H1 (cell line): ENCODE measurements around the gene HOXD10. TPM values are rescaled to one million over a fixed set of nuclear protein-coding genes. Genes with fewer than 3 reads are reported as not detected.
A peak's percentile ranks its signal among the peaks of the same experiment; 100 is the strongest.

Experiments used
- CTCF ChIA-PET: fragments of 300-600 bp; sonication (Branson Sonifier 250); formaldehyde crosslinking; loops from one replicate; lab custom pipeline; 2021; ENCODE audit not compliant: partially characterized antibody; lab: Charles Lee
- POLR2A ChIA-PET: fragments of 300-600 bp; sonication (Branson Sonifier 250); formaldehyde crosslinking; loops from one replicate; lab custom pipeline; 2021; ENCODE audit warnings: inconsistent platforms; ENCODE audit not compliant: partially characterized antibody; lab: Charles Lee
- DNase-seq, 2 experiments: peaks; one replicate each; pipeline versions ENCODE4 v3.0.0 to v3.0.0-alpha.2; 2010 to 2022; ENCODE audit warnings: low spot score in 2 of 2, low read depth in 1 of 2, mixed read lengths in 1 of 2
- FAIRE-seq: peaks from 2 replicates; lab custom pipeline; 2011; peaks lifted over from hg19 to GRCh38; lab: Jason Lieb, UNC
- H2AFZ ChIP-seq: 2 replicates; pipeline ENCODE4 v1.8.1; 2012; ENCODE audit warnings: low read length, inconsistent platforms
- H2AK5ac ChIP-seq: 2 replicates; pipeline ENCODE4 v1.6.1; 2013; ENCODE audit warnings: low read depth, low read length
- H2BK120ac ChIP-seq: replicated peaks from 2 replicates; pipeline ENCODE3; 2013; ENCODE audit warnings: low read depth, low read length, inconsistent platforms
- H2BK12ac ChIP-seq: 2 replicates; pipeline ENCODE4 v1.6.1; 2013; ENCODE audit warnings: low read depth, low read length
- H2BK15ac ChIP-seq: 2 replicates; pipeline ENCODE4 v1.6.1; 2013; ENCODE audit warnings: low read length
- H2BK20ac ChIP-seq: 2 replicates; pipeline ENCODE4 v1.6.1; 2013; ENCODE audit warnings: low read length
- H2BK5ac ChIP-seq: 2 replicates; pipeline ENCODE4 v1.6.1; 2013; ENCODE audit warnings: low read depth, low read length
- H3K14ac ChIP-seq: 2 replicates; pipeline ENCODE4 v1.6.1; 2013; ENCODE audit warnings: inconsistent platforms; ENCODE audit not compliant: insufficient read length
- H3K18ac ChIP-seq: 2 replicates; pipeline ENCODE4 v1.6.1; 2013; ENCODE audit warnings: low read length; ENCODE audit errors: extremely low read depth
- H3K23ac ChIP-seq: 2 replicates; pipeline ENCODE4 v1.6.1; 2013; ENCODE audit warnings: inconsistent platforms; ENCODE audit not compliant: insufficient read length
- H3K23me2 ChIP-seq: 2 replicates; pipeline ENCODE4 v1.6.1; 2013; ENCODE audit warnings: low read depth, low read length
- H3K27ac ChIP-seq: 2 replicates; pipeline ENCODE4 v1.6.1; 2011; ENCODE audit warnings: low read depth, low read length, inconsistent platforms
- H3K27me3 ChIP-seq, 4 experiments: replicated peaks in 1 of 4; 1 replicate in 1 of 4; 2 replicates in 3 of 4; pipeline versions ENCODE4 v1.6.1 to v1.8.1; 2011 to 2013; ENCODE audit warnings: low read length in 3 of 4, mild to moderate bottlenecking in 3 of 4, inconsistent platforms in 2 of 4, mixed read lengths in 2 of 4, moderate library complexity in 1 of 4; ENCODE audit not compliant: control insufficient read depth in 3 of 4, insufficient read depth in 3 of 4; ENCODE audit errors: extremely low read depth in 1 of 4
- H3K36me3 ChIP-seq, 4 experiments: 2 replicates each; pipeline versions ENCODE4 v1.6.1 to v1.8.1; 2011 to 2013; ENCODE audit warnings: mild to moderate bottlenecking in 4 of 4, low read length in 3 of 4, moderate library complexity in 2 of 4, control low read depth in 1 of 4, inconsistent platforms in 1 of 4; ENCODE audit not compliant: insufficient read depth in 4 of 4, control insufficient read depth in 2 of 4
- H3K4ac ChIP-seq: replicated peaks from 2 replicates; pipeline ENCODE3; 2013; ENCODE audit warnings: low read length, low read depth, mixed read lengths, inconsistent platforms; ENCODE audit not compliant: insufficient read length
- H3K4me1 ChIP-seq, 4 experiments: replicated peaks in 1 of 4; 1 replicate in 1 of 4; 2 replicates in 3 of 4; pipeline versions ENCODE4 v1.6.1 to v1.8.1; 2011 to 2013; ENCODE audit warnings: low read length in 3 of 4, inconsistent platforms in 2 of 4, mixed read lengths in 1 of 4; ENCODE audit not compliant: insufficient read depth in 4 of 4, control insufficient read depth in 3 of 4
- H3K4me2 ChIP-seq, 2 experiments: 2 replicates each; pipeline versions ENCODE4 v1.6.1 to v1.8.1; 2011 to 2013; ENCODE audit warnings: low read depth in 2 of 2, low read length in 2 of 2, control low read depth in 1 of 2, inconsistent platforms in 1 of 2, mild to moderate bottlenecking in 1 of 2; ENCODE audit not compliant: insufficient read depth in 1 of 2
- H3K4me3 ChIP-seq, 4 experiments: fragments of 200-600, 300-600 bp in 1 of 4; sonication (generic), shearing (Covaris generic), sonication (Bioruptor Twin) in 1 of 4; 2 replicates each; pipeline versions ENCODE4 v1.5.1 to v1.8.1; 2011 to 2016; ENCODE audit warnings: low read length in 4 of 4, low read depth in 3 of 4, control low read depth in 2 of 4, inconsistent platforms in 2 of 4, mild to moderate bottlenecking in 2 of 4, mixed read lengths in 1 of 4, moderate library complexity in 1 of 4; ENCODE audit not compliant: insufficient read depth in 2 of 4; ENCODE audit errors: extremely low read depth in 1 of 4
- H3K56ac ChIP-seq: replicated peaks from 2 replicates; pipeline ENCODE3; 2013; ENCODE audit warnings: low read depth, mild to moderate bottlenecking, mixed read lengths, low read length, inconsistent platforms; ENCODE audit not compliant: insufficient read length
- H3K79me1 ChIP-seq: 2 replicates; pipeline ENCODE4 v1.6.1; 2013; ENCODE audit warnings: low read depth, low read length, control low read depth
- H3K79me2 ChIP-seq, 2 experiments: 2 replicates each; pipeline versions ENCODE4 v1.6.1 to v1.8.1; 2012 to 2013; ENCODE audit warnings: low read length in 2 of 2, mild to moderate bottlenecking in 2 of 2, inconsistent platforms in 1 of 2; ENCODE audit not compliant: insufficient read depth in 2 of 2, control insufficient read depth in 1 of 2
- H3K9ac ChIP-seq, 4 experiments: replicated peaks in 1 of 4; 1 replicate in 1 of 4; 2 replicates in 3 of 4; pipeline versions ENCODE4 v1.6.1 to v1.8.1; 2011 to 2013; ENCODE audit warnings: low read depth in 3 of 4, low read length in 3 of 4, control low read depth in 2 of 4, mild to moderate bottlenecking in 2 of 4, moderate library complexity in 2 of 4, inconsistent platforms in 1 of 4; ENCODE audit errors: extremely low read depth in 1 of 4
- H3K9me3 ChIP-seq, 2 experiments: 2 replicates each; pipeline versions ENCODE4 v1.6.1 to v1.8.1; 2012 to 2013; ENCODE audit warnings: mild to moderate bottlenecking in 2 of 2, moderate library complexity in 2 of 2, control low read depth in 1 of 2, inconsistent platforms in 1 of 2, low read depth in 1 of 2, low read length in 1 of 2, mixed read lengths in 1 of 2; ENCODE audit not compliant: insufficient read depth in 2 of 2
- H4K20me1 ChIP-seq, 2 experiments: replicated peaks in 1 of 2; 2 replicates each; pipeline versions ENCODE3 to v1.8.1; 2011 to 2013; ENCODE audit warnings: inconsistent platforms in 2 of 2, low read length in 2 of 2, mild to moderate bottlenecking in 1 of 2; ENCODE audit not compliant: insufficient read depth in 2 of 2, control insufficient read depth in 1 of 2
- H4K5ac ChIP-seq: 2 replicates; pipeline ENCODE4 v1.6.1; 2013; ENCODE audit warnings: low read length, low read depth, mixed read lengths, inconsistent platforms; ENCODE audit not compliant: insufficient read length
- H4K8ac ChIP-seq: 2 replicates; pipeline ENCODE4 v1.8.0; 2013; ENCODE audit warnings: mild to moderate bottlenecking, moderate library complexity, low read length, inconsistent platforms; ENCODE audit not compliant: insufficient read depth; ENCODE audit errors: extremely low read depth
- H4K91ac ChIP-seq: replicated peaks from 2 replicates; pipeline ENCODE3; 2013; ENCODE audit warnings: low read length, mixed read lengths, inconsistent platforms; ENCODE audit not compliant: insufficient read length
- BACH1 ChIP-seq: IDR thresholded peaks from 2 replicates; pipeline ENCODE4 v1.6.1; 2012; ENCODE audit warnings: low read length, improper control_type of control experiment
- CHD2 ChIP-seq: IDR thresholded peaks from 2 replicates; pipeline ENCODE4 v1.6.1; 2012; ENCODE audit warnings: low read length, improper control_type of control experiment
- EZH2 ChIP-seq: fragments of 200-600 bp; sonication (generic); IDR thresholded peaks from 2 replicates; pipeline ENCODE4 v1.7.1; 2012; ENCODE audit warnings: low read depth, mild to moderate bottlenecking, moderate library complexity, low read length, inconsistent platforms; ENCODE audit not compliant: severe bottlenecking
- GABPA ChIP-seq: IDR thresholded peaks from 2 replicates; pipeline ENCODE4 v1.6.1; 2011; ENCODE audit warnings: mild to moderate bottlenecking, low read length, moderate library complexity, borderline replicate concordance; ENCODE audit not compliant: insufficient read depth
- GTF2F1 ChIP-seq: IDR thresholded peaks from 2 replicates; pipeline ENCODE4 v1.6.1; 2012; ENCODE audit warnings: low read depth, low read length, improper control_type of control experiment, borderline replicate concordance
- HDAC2 ChIP-seq, 2 experiments: fragments of 300-600 bp in 1 of 2; sonication (generic) in 1 of 2; IDR thresholded peaks; 2 replicates each; pipeline ENCODE4 v1.6.1; 2011 to 2012; ENCODE audit warnings: low read depth in 2 of 2, low read length in 2 of 2, mild to moderate bottlenecking in 2 of 2, moderate library complexity in 2 of 2, borderline replicate concordance in 1 of 2, inconsistent platforms in 1 of 2
- RBBP5 ChIP-seq: IDR thresholded peaks from 2 replicates; pipeline ENCODE4 v1.7.1; 2012; ENCODE audit warnings: low read depth, mild to moderate bottlenecking, inconsistent platforms, low read length, moderate library complexity, borderline replicate concordance
- RNF2 ChIP-seq: fragments of 200-900, 300-1000 bp; sonication (generic); IDR thresholded peaks from 2 replicates; pipeline ENCODE4 v1.7.1; 2016; ENCODE audit warnings: borderline replicate concordance, low read depth, mild to moderate bottlenecking, antibody characterized with exemption, low read length; ENCODE audit not compliant: poor library complexity, severe bottlenecking; ENCODE audit errors: missing control alignments
- YY1 ChIP-seq: IDR thresholded peaks from 2 replicates; pipeline ENCODE4 v1.6.1; 2011; ENCODE audit warnings: low read depth, mild to moderate bottlenecking, low read length
- ZNF274 ChIP-seq: IDR thresholded peaks from 2 replicates; pipeline ENCODE4 v1.7.0; 2012; ENCODE audit warnings: low read length, borderline replicate concordance; ENCODE audit errors: extremely low read depth
- WGBS, 2 experiments: shearing (Covaris generic) in 1 of 2; methylation state at CpG; one replicate each; pipeline versions ENCODE4 v1.1.6 to v1.1.7; 2013 to 2015; ENCODE audit warnings: low lambda C conversion rate in 2 of 2, mixed read lengths in 2 of 2, inconsistent platforms in 1 of 2, low coverage in 1 of 2, missing lambda C conversion rate in 1 of 2; ENCODE audit not compliant: insufficient replicate concordance in 2 of 2, insufficient coverage in 1 of 2, insufficient read length in 1 of 2; ENCODE audit errors: extremely low coverage in 1 of 2, missing lambda C conversion rate in 1 of 2; 5-methylcytosine and 5-hydroxymethylcytosine counted together
- polyA plus RNA-seq, 7 experiments: library from polyadenylated mRNA; depleted of rRNA in 3 of 7; stranded (reverse) in 5 of 7; unstranded in 2 of 7; fragments of >200 nt in 5 of 7; fragments of 200-250 nt in 2 of 7; gene quantifications; 1 replicate in 5 of 7; 2 replicates in 1 of 7; 4 replicates in 1 of 7; pipeline versions ENCODE4 v1.2.1 to v1.2.3, GENCODE V29; 2011 to 2013; ENCODE audit warnings: missing spikeins in 2 of 7, mixed read lengths in 2 of 7
- total RNA-seq: library from RNA; stranded (reverse); fragmentation: NEBNext Ultra II Directional; extraction: Animal tissue kit (Norgen Biotek cat#: 25700); gene quantifications from 2 replicates; pipeline ENCODE4 v1.2.1, GENCODE V29; 2021

Gene HOXD10
- total and polyA plus RNA-seq, 2 of the 8 experiments (the other 6 are each of a cell fraction or from before 2014, with no cell fraction given): not detected

GRCh38 chr2:176121190-176122051 lies 4.8 kb downstream of the HOXD10 start:
- FAIRE-seq: no peak
- H3K4ac ChIP-seq: no peak overlapping the region
- TF ChIP-seq EZH2 (peak; percentile 89), GABPA (no peak), ZNF274 (no peak), GTF2F1 (no peak), BACH1 (no peak), HDAC2 (IDR thresholded peaks at IDR 0.05; ENCODE audit: borderline replicate concordance in 1 of 2, low read depth in 2 of 2, low read length in 2 of 2) (no peak), RNF2 (peak; percentile 77), RBBP5 (no peak), CHD2 (no peak), YY1 (no peak)

More at GRCh38 chr2:176121190-176122051, 4.8 kb downstream of the HOXD10 start:
- Histone ChIP-seq H3K4me1 (peaks cover 0 to 10% (median 5%) of the 10 kb centered on the region in 4 experiments; a peak in 3 of 7 replicates), H2BK120ac (no peak overlapping the region), H3K23ac (no peak overlapping the region), H3K9ac (no peak overlapping the region; a peak in 1 of 7 replicates), H3K56ac (no peak overlapping the region), H2BK20ac (no peak overlapping the region), H3K79me2 (no peaks in the 10 kb centered on the region), H2AK5ac (no peak overlapping the region), H3K9me3 (peaks cover 0 to 12% of the 10 kb centered on the region in 2 experiments; a peak in 2 of 4 replicates), H3K23me2 (peaks cover 2% of the 10 kb centered on the region; the same call in 1 of the 2 replicates), H3K27ac (no peak overlapping the region), H2AFZ (no peak overlapping the region), H4K20me1 (peaks cover 21 to 39% of the 10 kb centered on the region in 2 experiments), H3K18ac (no peak overlapping the region), H3K79me1 (no peaks in the 10 kb centered on the region), H4K91ac (no peak overlapping the region), H2BK5ac (no peak overlapping the region), H3K4me3 (0 out of 8 replicates have a peak overlapping the region, but pooled peaks of 1 of the 4 experiments have one; percentile 49), H4K5ac (no peak overlapping the region), H2BK12ac (no peak overlapping the region), H4K8ac (peak overlapping the region; percentile 42), H3K14ac (no peak overlapping the region), H2BK15ac (no peak overlapping the region), H3K4me2 (peak overlapping the region; percentile 0 to 56; a peak in 2 of 4 replicates), H3K36me3 (peaks cover 0 to 31% (median 0%) of the 10 kb centered on the region in 4 experiments; a peak in 1 of 8 replicates), H3K27me3 (peaks cover 96 to 100% (median 100%) of the 10 kb centered on the region in 4 experiments)
- 6% methylated on average over 49 of the region's 53 CpGs; no CpG with 5 or more reads in 1 of the 2 experiments for WGBS, 2 experiments
- peak in 1 of 2 experiments; percentile 66 for DNase-seq
- POLR2A ChIA-PET: interaction anchor here (0.6 kb wide), 1 partner anchor 909 kb away, joined by 3 read pairs; no protein-coding TSS in a partner anchor
- CTCF ChIA-PET: interaction anchor here (0.6 to 4.7 kb wide), 20 partner anchors 9 to 1027 kb away, joined by 3 to 42 read pairs (median 5); partner anchors contain the start of gene HOXD8
